SK-N-SH (cell line): ENCODE results near the gene NOTO. TPM values are rescaled to one million over a fixed set of nuclear protein-coding genes. Genes with fewer than 3 reads are reported as not detected.

Experiments
- CTCF ChIA-PET: fragments of 300-600, 350-600 bp; formaldehyde crosslinking; extraction: SDS; loops from one replicate; lab custom pipeline; 2021; lab: Yijun Ruan, JAX
- POLR2A ChIA-PET: fragments of 350-600 bp; sonication (Branson Sonifier 250); formaldehyde crosslinking; extraction: SDS; loops from one replicate; lab custom pipeline; 2020; ENCODE audit warnings: antibody characterized with exemption, inconsistent platforms; lab: Yijun Ruan, JAX
- DNase-seq: peaks from one replicate; pipeline ENCODE4 v3.0.0; 2012
- H2AFZ ChIP-seq: fragments of 200-600 bp; sonication (generic); 2 replicates; pipeline ENCODE4 v1.8.1; 2016; ENCODE audit warnings: antibody characterized with exemption, mild to moderate bottlenecking, low read depth
- H3F3A ChIP-seq: fragments of 200-600 bp; sonication (generic); replicated peaks from 2 replicates; pipeline ENCODE3; 2016; ENCODE audit warnings: antibody characterized with exemption, mild to moderate bottlenecking; ENCODE audit not compliant: insufficient read depth
- H3K27ac ChIP-seq, 2 experiments: fragments of 200-500 bp in 1 of 2; fragments of 200-600 bp in 1 of 2; sonication (Bioruptor generic) in 1 of 2; sonication (generic), shearing (Covaris generic) in 1 of 2; 2 replicates each; pipeline versions ENCODE4 v1.5.1 to v1.6.1; 2014 to 2016; ENCODE audit warnings: low read depth in 2 of 2, inconsistent platforms in 1 of 2, low read length in 1 of 2, mild to moderate bottlenecking in 1 of 2, mixed read lengths in 1 of 2
- H3K27me3 ChIP-seq: fragments of 200-600 bp; sonication (generic), shearing (Covaris generic); 2 replicates; pipeline ENCODE4 v1.6.1; 2016; ENCODE audit warnings: mixed run types; ENCODE audit not compliant: insufficient read depth
- H3K36me3 ChIP-seq, 2 experiments: fragments of 200-500 bp in 1 of 2; fragments of 200-600 bp in 1 of 2; sonication (Bioruptor generic) in 1 of 2; sonication (generic) in 1 of 2; replicated peaks in 1 of 2; 2 replicates each; pipeline versions ENCODE3 to v1.5.1; 2014 to 2016; ENCODE audit warnings: low read length in 1 of 2, mild to moderate bottlenecking in 1 of 2; ENCODE audit not compliant: insufficient read depth in 2 of 2, control insufficient read depth in 1 of 2
- H3K4me1 ChIP-seq, 2 experiments: fragments of 200-500 bp in 1 of 2; fragments of 200-600 bp in 1 of 2; sonication (Bioruptor generic) in 1 of 2; sonication (generic), shearing (Covaris generic) in 1 of 2; 2 replicates each; pipeline versions ENCODE4 v1.5.1 to v1.6.1; 2014 to 2016; ENCODE audit warnings: low read depth in 1 of 2, low read length in 1 of 2, mixed run types in 1 of 2; ENCODE audit not compliant: insufficient read depth in 2 of 2, control insufficient read depth in 1 of 2
- H3K4me2 ChIP-seq: fragments of 200-600 bp; sonication (generic), shearing (Covaris generic); 2 replicates; pipeline ENCODE4 v1.6.1; 2017; ENCODE audit warnings: mixed run types
- H3K4me3 ChIP-seq, 2 experiments: fragments of 200-500 bp in 1 of 2; fragments of 200-600 bp in 1 of 2; sonication (Bioruptor generic) in 1 of 2; sonication (generic), shearing (Covaris generic) in 1 of 2; 2 replicates each; pipeline versions ENCODE4 v1.5.1 to v1.8.1; 2014 to 2016; ENCODE audit warnings: low read depth in 2 of 2, inconsistent platforms in 1 of 2, low read length in 1 of 2, mild to moderate bottlenecking in 1 of 2, mixed read lengths in 1 of 2, moderate library complexity in 1 of 2
- H3K79me2 ChIP-seq: fragments of 200-600 bp; sonication (generic); 2 replicates; pipeline ENCODE4 v1.8.1; 2017; ENCODE audit warnings: mild to moderate bottlenecking; ENCODE audit not compliant: insufficient read depth
- H3K9ac ChIP-seq: fragments of 200-600 bp; sonication (generic); 2 replicates; pipeline ENCODE4 v1.6.1; 2017; ENCODE audit warnings: mixed run types
- H3K9me2 ChIP-seq: fragments of 200-600 bp; sonication (generic); 2 replicates; pipeline ENCODE4 v1.6.1; 2017; ENCODE audit warnings: mixed run types
- H3K9me3 ChIP-seq: fragments of 200-600 bp; sonication (generic); 2 replicates; pipeline ENCODE4 v1.6.1; 2017; ENCODE audit warnings: mixed run types, mild to moderate bottlenecking, moderate library complexity
- H4K20me1 ChIP-seq: fragments of 200-600 bp; sonication (generic); 2 replicates; pipeline ENCODE4 v1.6.1; 2017; ENCODE audit warnings: mild to moderate bottlenecking, mixed run types; ENCODE audit not compliant: insufficient read depth
- CHD2 ChIP-seq: fragments of 150-350 bp; IDR thresholded peaks from 2 replicates; pipeline ENCODE4 v1.6.1; 2018; ENCODE audit warnings: low read length; ENCODE audit not compliant: partially characterized antibody
- ELF1 ChIP-seq: IDR thresholded peaks from 2 replicates; pipeline ENCODE4 v1.4.0; 2012
- EP300 ChIP-seq, 2 experiments: IDR thresholded peaks; 2 replicates each; pipeline versions ENCODE4 v1.4.0 to v1.6.1; 2012; ENCODE audit warnings: borderline replicate concordance in 1 of 2, low read depth in 1 of 2, low read length in 1 of 2
- EZH2phosphoT487 ChIP-seq: fragments of 200-600 bp; sonication (generic); IDR thresholded peaks from 2 replicates; pipeline ENCODE4 v1.6.1; 2017; ENCODE audit warnings: low read depth, mixed run types, mild to moderate bottlenecking, antibody characterized with exemption, moderate library complexity, borderline replicate concordance
- FOSL2 ChIP-seq: IDR thresholded peaks from 2 replicates; pipeline ENCODE4 v1.4.0; 2012; ENCODE audit warnings: low read depth, mild to moderate bottlenecking, moderate library complexity, borderline replicate concordance
- FOXJ3 ChIP-seq: sonication (generic); formaldehyde crosslinking; IDR thresholded peaks from 2 replicates; pipeline ENCODE4 v1.5.1; 2020; ENCODE audit warnings: mild to moderate bottlenecking, missing genetic modification reagents
- FOXM1 ChIP-seq: IDR thresholded peaks from 2 replicates; pipeline ENCODE4 v1.4.0; 2012; ENCODE audit warnings: low read depth, mild to moderate bottlenecking
- GABPA ChIP-seq: IDR thresholded peaks from 2 replicates; pipeline ENCODE4 v1.4.0; 2012; ENCODE audit warnings: low read depth, mild to moderate bottlenecking
- JUND ChIP-seq: IDR thresholded peaks from 2 replicates; pipeline ENCODE4 v1.4.0; 2012
- MAX ChIP-seq: IDR thresholded peaks from 2 replicates; pipeline ENCODE4 v1.4.0; 2012; ENCODE audit warnings: low read depth
- MEF2A ChIP-seq: IDR thresholded peaks from 2 replicates; pipeline ENCODE4 v1.4.0; 2012; ENCODE audit warnings: low read depth, borderline replicate concordance
- MXI1 ChIP-seq: IDR thresholded peaks from 2 replicates; pipeline ENCODE4 v1.6.1; 2012; ENCODE audit warnings: mild to moderate bottlenecking, low read depth, low read length, improper control_type of control experiment
- NFIC ChIP-seq: IDR thresholded peaks from 2 replicates; pipeline ENCODE4 v1.4.0; 2012; ENCODE audit warnings: borderline replicate concordance
- NRF1 ChIP-seq: IDR thresholded peaks from 2 replicates; pipeline ENCODE4 v1.6.1; 2012; ENCODE audit warnings: low read depth, mild to moderate bottlenecking, low read length
- POLR2AphosphoS5 ChIP-seq: IDR thresholded peaks from 2 replicates; pipeline ENCODE4 v1.6.1; 2012; ENCODE audit warnings: low read depth, low read length
- RAD21 ChIP-seq: IDR thresholded peaks from 2 replicates; pipeline ENCODE4 v1.6.1; 2012; ENCODE audit warnings: mild to moderate bottlenecking, low read length
- REST ChIP-seq: IDR thresholded peaks from 2 replicates; pipeline ENCODE4 v1.6.1; 2012; ENCODE audit warnings: mild to moderate bottlenecking, low read depth, low read length, moderate library complexity
- RXRA ChIP-seq: IDR thresholded peaks from 2 replicates; pipeline ENCODE4 v1.4.0; 2012; ENCODE audit warnings: low read depth, mild to moderate bottlenecking, borderline replicate concordance
- SMC3 ChIP-seq: IDR thresholded peaks from 2 replicates; pipeline ENCODE4 v1.6.1; 2012; ENCODE audit warnings: low read depth, low read length, improper control_type of control experiment
- TCF12 ChIP-seq: IDR thresholded peaks from 2 replicates; pipeline ENCODE4 v1.4.0; 2012
- TEAD4 ChIP-seq: IDR thresholded peaks from 2 replicates; pipeline ENCODE4 v1.4.0; 2012; ENCODE audit warnings: mild to moderate bottlenecking, borderline replicate concordance; ENCODE audit not compliant: insufficient read depth
- USF1 ChIP-seq: IDR thresholded peaks from 2 replicates; pipeline ENCODE4 v1.4.0; 2012; ENCODE audit warnings: low read depth, borderline replicate concordance
- YY1 ChIP-seq: IDR thresholded peaks from 2 replicates; pipeline ENCODE4 v1.4.0; 2012; ENCODE audit warnings: low read depth, mild to moderate bottlenecking
- WGBS: methylation state at CpG from one replicate; pipeline ENCODE4 v1.1.6; 2017; ENCODE audit warnings: low lambda C conversion rate; 5-methylcytosine and 5-hydroxymethylcytosine counted together
- polyA plus RNA-seq, 3 experiments: library from polyadenylated mRNA; depleted of rRNA; stranded (reverse); fragments of >200 nt; gene quantifications; 2 replicates each; pipeline ENCODE4 v1.2.3, GENCODE V29; 2012

Gene NOTO
- polyA plus RNA-seq, 1 of the 3 experiments (the other 2 are of a cell fraction) = not detected

DNA sequence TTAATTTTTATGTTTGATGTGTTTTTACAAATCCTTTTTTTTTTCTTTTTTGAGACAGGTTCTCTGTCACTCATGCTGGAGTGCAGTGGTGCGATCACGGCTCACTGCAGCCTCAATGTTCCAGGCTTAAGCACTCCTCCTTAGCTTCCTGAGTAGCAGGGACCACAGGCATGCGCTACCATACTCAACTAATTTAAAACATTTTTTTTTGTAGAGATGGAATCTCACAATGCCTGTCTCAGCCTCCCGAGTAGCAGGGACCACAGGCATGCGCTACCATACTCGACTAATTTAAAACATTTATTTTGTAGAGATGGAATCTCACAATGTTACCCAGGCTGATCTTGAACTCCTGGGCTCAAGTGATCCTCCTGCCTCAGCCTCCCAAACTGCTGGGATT, 3.2 kb downstream of the NOTO start:
- CTCF ChIA-PET = interaction anchor here (0.9 to 8.6 kb wide), 2 partner anchors 17 to 29 kb away, joined by 3 to 74 read pairs; no protein-coding TSS in a partner anchor
- Histone ChIP-seq H3K9me2 (no peaks in the 10 kb centered on the region), H3K4me1 (no peaks in the 10 kb centered on the region), H3K79me2 (no peaks in the 10 kb centered on the region), H2AFZ (no peak overlapping the region), H3K4me2 (no peak overlapping the region), H3K36me3 (no peaks in the 10 kb centered on the region), H4K20me1 (no peaks in the 10 kb centered on the region), H3K9ac (no peak overlapping the region), H3K27ac (no peak overlapping the region), H3F3A (peaks cover 3% of the 10 kb centered on the region), H3K4me3 (no peak overlapping the region), H3K27me3 (peaks cover 53% of the 10 kb centered on the region), H3K9me3 (no peaks in the 10 kb centered on the region)
- no peak for DNase-seq
- TF ChIP-seq USF1 (no peak), MEF2A (no peak), RAD21 (no peak), ELF1 (no peak), FOXM1 (no peak), YY1 (no peak), FOXJ3 (no peak), SMC3 (no peak), RXRA (no peak), REST (no peak), CHD2 (no peak), MXI1 (no peak)
- POLR2A ChIA-PET = no interaction called here
- WGBS = 14% methylated on average over 6 of the region's 6 CpGs

DNA sequence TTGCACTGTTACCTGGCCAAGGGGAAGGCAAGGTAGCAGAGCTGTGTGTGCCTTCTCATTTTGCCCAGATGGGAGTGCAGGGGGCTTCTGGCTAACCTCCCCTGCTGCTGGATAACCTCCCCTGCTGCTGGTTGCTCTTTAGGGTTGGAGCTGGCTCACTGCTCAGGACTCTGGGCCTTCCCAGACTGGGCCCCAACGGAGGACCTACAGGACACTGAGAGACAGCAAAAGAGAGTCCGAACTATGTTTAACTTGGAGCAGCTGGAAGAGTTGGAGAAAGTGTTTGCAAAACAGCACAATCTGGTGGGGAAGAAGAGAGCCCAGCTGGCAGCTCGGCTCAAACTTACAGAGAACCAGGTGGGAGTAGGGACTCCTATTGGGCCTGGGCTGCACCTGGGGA, 5.9 kb downstream of the NOTO start:
- no peaks in the 10 kb centered on the region for H3K9me3 ChIP-seq
- no peaks in the 10 kb centered on the region for H3K36me3 ChIP-seq
- peaks cover 0 to 8% of the 10 kb centered on the region in 2 experiments; a peak in 1 of 4 replicates for H3K4me1 ChIP-seq
- peaks cover 26% of the 10 kb centered on the region for H3K27me3 ChIP-seq
- TF ChIP-seq JUND = no peak
- no peak for TF ChIP-seq FOSL2
- TF ChIP-seq MAX = no peak
- no peak for TF ChIP-seq TCF12
- TF ChIP-seq YY1 = no peak
- no peak for TF ChIP-seq CHD2
- TF ChIP-seq USF1 = no peak
- TF ChIP-seq POLR2AphosphoS5 = no peak
- no peak for TF ChIP-seq FOXJ3
- TF ChIP-seq NRF1 = no peak
- TF ChIP-seq NFIC = no peak
- no peak for TF ChIP-seq ELF1
- TF ChIP-seq TEAD4 = no peak
- no peak for TF ChIP-seq EP300 (IDR thresholded peaks at IDR 0.05; ENCODE audit: borderline replicate concordance in 1 of 2, low read depth in 1 of 2, low read length in 1 of 2)
- TF ChIP-seq GABPA = no peak
- TF ChIP-seq EZH2phosphoT487 = no peak
- WGBS = 77% methylated on average over 3 of the region's 3 CpGs
- H4K20me1 ChIP-seq = no peaks in the 10 kb centered on the region
- peaks cover 14% of the 10 kb centered on the region for H3F3A ChIP-seq
- H3K27ac ChIP-seq = no peak overlapping the region
- H3K9ac ChIP-seq = no peak overlapping the region
- no peak overlapping the region for H3K4me3 ChIP-seq
- POLR2A ChIA-PET = no interaction called here
- no peaks in the 10 kb centered on the region for H3K79me2 ChIP-seq
- no peaks in the 10 kb centered on the region for H3K9me2 ChIP-seq
- CTCF ChIA-PET = interaction anchor here (8.6 kb wide), 1 partner anchor 32 kb away, joined by 74 read pairs; no protein-coding TSS in a partner anchor
- DNase-seq = no peak
- no peak overlapping the region for H2AFZ ChIP-seq
- no peak overlapping the region for H3K4me2 ChIP-seq
